ENCODE results near the gene CDYL.

- no peak for TF ChIP-seq CTCF (IDR thresholded peaks at IDR 0.05)
- no peak for TF ChIP-seq POLR2A (IDR thresholded peaks at IDR 0.05)
- no peak for TF ChIP-seq EP300 (IDR thresholded peaks at IDR 0.05)
- TF ChIP-seq POLR2AphosphoS5 (IDR thresholded peaks at IDR 0.05): no peak
Observed at GRCh38 chr6:4829089-4829488, 52.9 kb downstream of the CDYL start.

Data from suprapubic skin (tissue), 4 donors.